K562 (cell line): ENCODE measurements around the gene RDH5. TPM values are rescaled to one million over a fixed set of nuclear protein-coding genes. Genes with fewer than 3 reads are reported as not detected.

Experiments
- ATAC-seq: fragments of 200-7000 bp; cut with Tn5 transposase; 3 replicates; pipeline ENCODE4 v1.9.1; 2020; ENCODE audit warnings: moderate library complexity
- BruUV-seq: library from RNA; stranded (reverse); fragments of 400-500 nt; replicated peaks from 2 replicates; lab custom pipeline; 2021; lab: Mats Ljungman, UMichigan
- CTCF ChIA-PET: fragments of 300-600 bp; formaldehyde crosslinking; extraction: SDS; loops from one replicate; lab custom pipeline; 2021; ENCODE audit warnings: low intra/inter-chr PET ratio; lab: Yijun Ruan, JAX
- POLR2A ChIA-PET: fragments of 300-600, 350-650 bp; sonication (Branson Sonifier 250); formaldehyde crosslinking; extraction: SDS; loops from one replicate; lab custom pipeline; 2021; ENCODE audit warnings: antibody characterized with exemption, inconsistent platforms; lab: Yijun Ruan, JAX
- DNase-seq, 4 experiments: peaks; one replicate each; pipeline versions ENCODE4 v3.0.0 to v3.0.0-alpha.2; 2011 to 2018; ENCODE audit warnings: low spot score in 3 of 4, mixed read lengths in 3 of 4; ENCODE audit errors: extremely low read depth in 1 of 4
- FAIRE-seq: peaks from 2 replicates; lab custom pipeline; 2011; peaks lifted over from hg19 to GRCh38; lab: Jason Lieb, UNC
- H2AFZ ChIP-seq: 2 replicates; pipeline ENCODE4 v1.6.0; 2011; ENCODE audit warnings: low read depth, low read length, control low read depth, inconsistent platforms
- H3K27ac ChIP-seq: fragments of 200-600 bp; 3 replicates; pipeline ENCODE4 v1.8.0; 2011; ENCODE audit warnings: low read depth, mild to moderate bottlenecking, control low read depth, inconsistent platforms, low read length, moderate library complexity, mixed read lengths; ENCODE audit errors: extremely low read depth
- H3K27me3 ChIP-seq, 2 experiments: fragments of 300-600 bp in 1 of 2; 2 replicates in 1 of 2; 3 replicates in 1 of 2; pipeline versions ENCODE4 v1.6.0 to v1.8.0; 2011; ENCODE audit warnings: inconsistent platforms in 2 of 2, low read length in 2 of 2, mild to moderate bottlenecking in 1 of 2, mixed read lengths in 1 of 2, moderate library complexity in 1 of 2; ENCODE audit not compliant: control insufficient read depth in 2 of 2, insufficient read depth in 2 of 2
- H3K36me3 ChIP-seq: fragments of 300-600 bp; 3 replicates; pipeline ENCODE4 v1.8.0; 2011; ENCODE audit warnings: mild to moderate bottlenecking, low read length, inconsistent platforms; ENCODE audit not compliant: control insufficient read depth, insufficient read depth
- H3K4me1 ChIP-seq, 2 experiments: fragments of 200-600 bp in 1 of 2; replicated peaks in 1 of 2; 2 replicates in 1 of 2; 3 replicates in 1 of 2; pipeline versions ENCODE4 v1.5.1 to v1.8.0; 2011; ENCODE audit warnings: inconsistent platforms in 2 of 2, low read length in 2 of 2, mild to moderate bottlenecking in 1 of 2, mixed read lengths in 1 of 2, moderate library complexity in 1 of 2; ENCODE audit not compliant: control insufficient read depth in 2 of 2, insufficient read depth in 2 of 2
- H3K4me2 ChIP-seq: 2 replicates; pipeline ENCODE4 v1.6.1; 2011; ENCODE audit warnings: low read length, control low read depth, inconsistent platforms, mixed read lengths; ENCODE audit not compliant: insufficient read depth
- H3K4me3 ChIP-seq: fragments of 200-600 bp; sonication (generic), shearing (Covaris generic); 2 replicates; pipeline ENCODE4 v1.5.1; 2016; ENCODE audit warnings: control low read depth, inconsistent platforms
- H3K79me2 ChIP-seq: fragments of 200-600 bp; 3 replicates; pipeline ENCODE4 v1.8.0; 2011; ENCODE audit warnings: low read length, inconsistent platforms; ENCODE audit not compliant: control insufficient read depth, insufficient read depth
- H3K9ac ChIP-seq, 2 experiments: 2 replicates each; pipeline versions ENCODE4 v1.6.0 to v1.6.1; 2011; ENCODE audit warnings: low read depth in 2 of 2, low read length in 2 of 2, control low read depth in 1 of 2, inconsistent platforms in 1 of 2, mild to moderate bottlenecking in 1 of 2, mixed read lengths in 1 of 2; ENCODE audit not compliant: insufficient read depth in 1 of 2
- H3K9me1 ChIP-seq: one replicate; pipeline ENCODE4 v1.6.0; 2011; ENCODE audit warnings: inconsistent platforms, mild to moderate bottlenecking, low read length, moderate library complexity; ENCODE audit not compliant: control insufficient read depth, insufficient read depth
- H3K9me3 ChIP-seq: replicated peaks from 2 replicates; pipeline ENCODE4 v1.5.1; 2011; ENCODE audit warnings: low read depth, low read length, inconsistent platforms; ENCODE audit not compliant: control insufficient read depth, insufficient read depth
- H4K20me1 ChIP-seq: replicated peaks from 2 replicates; pipeline ENCODE4 v1.6.1; 2011; ENCODE audit warnings: low read length, inconsistent platforms, mixed read lengths; ENCODE audit not compliant: control insufficient read depth, insufficient read depth
- ARNT ChIP-seq, 2 experiments: fragments of 450-650 bp; IDR thresholded peaks; 2 replicates each; pipeline ENCODE4 v1.6.1; 2016; ENCODE audit warnings: mild to moderate bottlenecking in 1 of 2
- CTCF ChIP-seq, 3 experiments: IDR thresholded peaks in 2 of 3; conservative IDR thresholded peaks in 1 of 3; 2 replicates each; pipeline ENCODE4 v1.5.1; 2011 to 2012; ENCODE audit warnings: low read length in 3 of 3, mild to moderate bottlenecking in 3 of 3, control low read depth in 2 of 3, improper control_type of control experiment in 1 of 3, inconsistent platforms in 1 of 3, low read depth in 1 of 3, mixed read lengths in 1 of 3, moderate library complexity in 1 of 3; ENCODE audit not compliant: insufficient read depth in 2 of 3
- KLF16 ChIP-seq: IDR thresholded peaks from 2 replicates; pipeline ENCODE4 v1.6.1; 2016; ENCODE audit warnings: antibody characterized with exemption
- NFXL1 ChIP-seq: fragments of 450-650 bp; formaldehyde crosslinking; IDR thresholded peaks from 2 replicates; pipeline ENCODE4 v1.4.0; 2021; ENCODE audit warnings: mild to moderate bottlenecking
- NR2C1 ChIP-seq, 2 experiments: fragments of 450-650 bp; IDR thresholded peaks; 2 replicates each; pipeline ENCODE4 v1.6.1; 2017; ENCODE audit warnings: mild to moderate bottlenecking in 2 of 2, antibody characterized with exemption in 1 of 2, inconsistent platforms in 1 of 2, missing compliant biosample characterization in 1 of 2, missing genetic modification characterization in 1 of 2
- NR2F6 ChIP-seq: fragments of 450-650 bp; formaldehyde crosslinking; IDR thresholded peaks from 2 replicates; pipeline ENCODE4 v1.4.0; 2020; ENCODE audit warnings: mild to moderate bottlenecking
- PHB ChIP-seq: fragments of 250-450 bp; sonication (Bioruptor Pico); IDR thresholded peaks from 2 replicates; pipeline ENCODE4 v1.5.0; 2021
- SP2 ChIP-seq: IDR thresholded peaks from 2 replicates; pipeline ENCODE4 v1.6.1; 2011; ENCODE audit warnings: mild to moderate bottlenecking, low read depth, low read length, moderate library complexity; ENCODE audit not compliant: poor library complexity, severe bottlenecking; ENCODE audit errors: extremely low read depth
- ZNF407 ChIP-seq: fragments of 450-650 bp; IDR thresholded peaks from 2 replicates; pipeline ENCODE4 v1.6.1; 2016; ENCODE audit warnings: low read depth
- WGBS: fragments of 100-300 bp; shearing (Covaris generic); methylation state at CpG from one replicate; pipeline ENCODE4 v1.1.6; 2016; ENCODE audit warnings: low coverage, mixed read lengths; ENCODE audit not compliant: insufficient coverage; ENCODE audit errors: missing lambda C conversion rate; 5-methylcytosine and 5-hydroxymethylcytosine counted together
- in situ Hi-C: fragments of 300-500 bp; cut with MboI; formaldehyde crosslinking; loops from 4 replicates; pipeline ENCODE4 v1.15.0; 2018; ENCODE audit warnings: inconsistent platforms, mixed read lengths
- intact Hi-C: fragments of 100-400 bp; cut with micrococcal nuclease; formaldehyde crosslinking; loops from 2 replicates; pipeline ENCODE4 v1.14.2; 2022
- polyA plus RNA-seq, 8 experiments: library from polyadenylated mRNA; depleted of rRNA in 4 of 8; stranded (reverse) in 5 of 8; unstranded in 3 of 8; fragments of >200 nt; fragmentation: Nextera tagmentation in 2 of 8; fragmentation: Illumina TruSeq in 1 of 8; extraction: Ambion mirVana in 2 of 8; extraction: Trizol in 1 of 8; gene quantifications; 2 replicates each; pipeline versions ENCODE4 v1.2.1 to v1.2.3, GENCODE V29; 2011 to 2014; ENCODE audit warnings: inconsistent platforms in 1 of 8, missing spikeins in 1 of 8
- total RNA-seq, 7 experiments: library from RNA; depleted of rRNA in 6 of 7; stranded (reverse); fragments of >200 nt in 6 of 7; fragmentation: Illumina TruSeq in 2 of 7; extraction: Trizol in 2 of 7; gene quantifications; 2 replicates each; pipeline versions ENCODE4 v1.2.1 to v1.2.3, GENCODE V29; 2011 to 2021; ENCODE audit warnings: low replicate concordance in 1 of 7

Gene RDH5
- total and polyA plus RNA-seq, 9 of the 15 experiments (the other 6 are each of a cell fraction or from before 2014, with no cell fraction given), result 0.28 to 2.0 (median 1.1) TPM; not detected in 1

GRCh38 chr12:55728939-55729818, 9.0 kb downstream of the RDH5 start, which contains the start of gene CD63:
Gene CD63, minus strand, starts transcription at chr12:55729009. Its CDS starts 668 bp downstream, at chr12:55728341.
- peak within 1 kb of the TSS; percentile 95 for H3K4me2 ChIP-seq
- peak; percentile 97 for FAIRE-seq
- H3K9me3 ChIP-seq, result no peaks in the 10 kb centered on the region
- H3K4me3 ChIP-seq, result peak within 1 kb of the TSS; percentile 69
- ChIA-PET POLR2A (interaction anchor here (0.6 to 2.0 kb wide), 9 partner anchors 9 to 254 kb away, joined by 3 to 25 read pairs (median 8); partner anchors contain the start of genes BLOC1S1, GDF11, ORMDL2 and RDH5), CTCF (interaction anchor here (0.8 kb wide), 1 partner anchor 10 kb away, joined by 4 read pairs; no protein-coding TSS in a partner anchor)
- WGBS, result under 1% methylated on average over 37 of the region's 61 CpGs
- H3K9ac ChIP-seq, result peak within 1 kb of the TSS; percentile 94 to 97
- no peaks in the 10 kb centered on the region for H3K9me1 ChIP-seq
- TSS peak; percentile 69 for BruUV-seq
- peaks cover 28% of the 10 kb centered on the region for H3K79me2 ChIP-seq
- H4K20me1 ChIP-seq, result peaks cover 16% of the 10 kb centered on the region; the same call in 1 of the 2 replicates
- peak; percentile 86 for ATAC-seq
- peak; percentile 95 to 97 (median 96) for DNase-seq
- peaks cover 22 to 41% of the 10 kb centered on the region in 2 experiments; a peak in 4 of 5 replicates for H3K4me1 ChIP-seq
- H3K27me3 ChIP-seq, result no peaks in the 10 kb centered on the region
- H3K27ac ChIP-seq, result peak within 1 kb of the TSS; percentile 97
- peak within 1 kb of the TSS; percentile 85 for H2AFZ ChIP-seq
- peaks cover 32% of the 10 kb centered on the region for H3K36me3 ChIP-seq
- intact Hi-C loops, result loop anchor here (1.0 kb wide), 1 partner anchor 13 kb away; the partner anchor contains the start of gene BLOC1S1
- in situ Hi-C loops, result no loop called here
- no peak for TF ChIP-seq NR2C1 (IDR thresholded peaks at IDR 0.05)
- TF ChIP-seq NR2C1 (tag; IDR thresholded peaks at IDR 0.05), result no peak
- no peak for TF ChIP-seq SP2
- peak; percentile 64; the same call in 1 of the 2 replicates for TF ChIP-seq KLF16
- 0 out of 2 replicates have a peak, but pooled peaks have one; percentile 29 for TF ChIP-seq ZNF407
- TF ChIP-seq NFXL1, result no peak
- TF ChIP-seq NR2F6 (CRISPR knock-in tag), result no peak
- TF ChIP-seq ARNT (IDR thresholded peaks at IDR 0.05), result 0 out of 4 replicates have a peak, but pooled peaks of 1 of the 2 experiments have one; percentile 48
- TF ChIP-seq PHB (CRISPR knock-in tag), result 0 out of 2 replicates have a peak, but pooled peaks have one; percentile 52
- TF ChIP-seq CTCF (IDR thresholded peaks at IDR 0.05 in 2 of 3, conservative IDR thresholded peaks at IDR 0.05 in 1 of 3; ENCODE audit: insufficient read depth in 2 of 3, low read depth in 1 of 3, low read length in 3 of 3), result no peak
